Measurements from ENCODE around the gene TRPM2.

DNA sequence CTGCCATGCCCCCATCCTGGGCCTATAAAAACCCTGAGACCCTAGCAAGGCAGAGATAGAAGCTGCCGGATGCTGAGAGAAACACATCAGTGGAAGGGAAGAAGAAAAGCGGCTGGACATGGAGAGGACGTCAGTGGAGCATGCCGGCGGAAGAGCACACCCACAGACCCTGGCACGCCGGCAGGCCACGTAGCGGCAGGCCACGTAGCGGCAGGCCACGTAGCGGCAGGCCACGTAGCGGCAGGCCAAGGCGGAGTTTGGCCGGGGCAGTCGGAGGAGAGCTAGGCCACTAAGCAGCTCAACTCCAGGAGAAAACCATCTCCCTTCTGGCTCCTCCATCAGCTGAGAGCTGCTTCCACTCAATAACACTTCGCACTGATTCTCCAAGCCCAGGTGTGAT is 137.0 kb downstream of the TRPM2 start:
- TF ChIP-seq POLR2A (IDR thresholded peaks at IDR 0.05; ENCODE audit: low read length) (no peak), GATA1 (IDR thresholded peaks at IDR 0.05; ENCODE audit: low read depth, low read length) (no peak)
